LNCaP clone FGC (cell line): Measurements from ENCODE around the gene MYO1F.

ENCODE experiments used
- DNase-seq: peaks from one replicate; pipeline ENCODE4 v3.0.0-alpha.2; 2011; ENCODE audit warnings: low read depth
- H3K4me3 ChIP-seq: 2 replicates; pipeline ENCODE4 v1.5.1; 2011; ENCODE audit warnings: mild to moderate bottlenecking, low read depth, low read length, control low read depth
- CTCF ChIP-seq: IDR thresholded peaks from 2 replicates; pipeline ENCODE4 v1.5.1; 2012; ENCODE audit warnings: mild to moderate bottlenecking; ENCODE audit not compliant: control insufficient read depth, insufficient read depth; ENCODE audit errors: extremely low read depth

Gene MYO1F

DNA sequence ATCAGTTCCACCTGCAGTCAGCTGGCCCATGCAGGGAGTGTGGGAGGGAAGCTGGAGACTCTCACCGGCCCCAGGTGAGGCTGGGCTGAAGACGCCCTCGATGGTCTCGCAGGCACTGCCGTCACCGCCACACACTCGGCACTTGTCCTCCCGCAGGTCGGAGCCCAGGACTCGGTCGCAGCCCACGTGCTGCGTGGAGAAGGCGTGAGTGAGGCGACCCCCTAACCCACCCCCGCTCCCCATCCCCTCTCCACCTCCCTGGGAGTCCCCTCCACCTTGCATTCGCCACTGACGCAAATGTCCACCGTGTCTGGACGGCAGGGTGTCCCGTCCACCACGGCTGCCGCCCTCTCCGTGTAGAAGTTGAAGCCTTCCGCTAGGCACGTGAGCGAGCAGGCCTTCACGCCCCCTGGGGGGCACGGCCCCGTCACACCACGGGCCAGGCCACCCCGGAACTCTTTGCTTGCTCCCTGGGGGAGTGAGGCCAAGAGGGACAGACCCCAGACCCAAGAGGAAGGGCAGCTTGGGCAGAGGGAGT lies 12.0 kb upstream of the MYO1F start:
- no peak overlapping the region for H3K4me3 ChIP-seq
- no peak for TF ChIP-seq CTCF
- DNase-seq = no peak

DNA sequence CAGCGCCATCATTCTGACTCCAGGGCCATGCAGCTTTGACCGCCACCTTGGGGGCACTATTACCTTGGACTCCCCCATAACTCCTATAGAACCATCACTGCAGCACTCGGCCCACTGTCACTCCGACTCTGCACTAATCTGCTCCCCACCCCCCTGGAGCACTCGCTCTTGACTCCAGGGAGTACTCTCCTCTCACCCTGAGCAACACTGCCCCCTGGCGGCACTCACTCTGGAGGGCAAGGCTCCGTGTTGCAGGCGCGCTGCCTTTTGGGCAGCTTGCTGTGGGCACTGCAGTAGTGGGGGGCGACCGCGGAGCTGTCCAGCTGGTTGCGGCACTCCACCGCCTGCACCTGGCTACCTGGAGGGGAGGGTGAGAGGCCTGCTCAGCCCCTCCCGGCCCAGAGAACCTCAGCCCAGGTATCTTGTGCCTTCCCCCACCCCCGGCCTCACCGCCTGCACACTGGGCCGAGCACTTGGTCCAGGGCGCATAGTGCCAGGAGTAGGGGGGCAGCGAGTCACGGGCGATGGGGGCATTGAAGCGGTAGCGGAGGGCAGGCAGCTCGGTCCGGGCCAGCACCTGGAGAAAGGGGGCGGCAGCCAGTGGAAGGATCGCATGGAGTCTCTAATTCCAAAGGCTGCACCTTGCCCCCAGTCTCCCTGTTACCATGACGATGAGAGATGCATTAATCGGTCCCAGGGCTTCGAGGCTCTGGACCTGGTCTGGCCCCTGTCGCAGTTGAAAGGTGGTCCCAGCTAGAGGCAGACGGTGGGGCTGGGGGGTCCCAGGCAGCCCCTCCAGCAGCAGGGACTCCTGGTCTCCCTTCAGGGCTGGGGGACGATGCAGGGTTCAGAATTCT lies 8.9 kb upstream of the MYO1F start:
- peak; percentile 6 for DNase-seq

DNA sequence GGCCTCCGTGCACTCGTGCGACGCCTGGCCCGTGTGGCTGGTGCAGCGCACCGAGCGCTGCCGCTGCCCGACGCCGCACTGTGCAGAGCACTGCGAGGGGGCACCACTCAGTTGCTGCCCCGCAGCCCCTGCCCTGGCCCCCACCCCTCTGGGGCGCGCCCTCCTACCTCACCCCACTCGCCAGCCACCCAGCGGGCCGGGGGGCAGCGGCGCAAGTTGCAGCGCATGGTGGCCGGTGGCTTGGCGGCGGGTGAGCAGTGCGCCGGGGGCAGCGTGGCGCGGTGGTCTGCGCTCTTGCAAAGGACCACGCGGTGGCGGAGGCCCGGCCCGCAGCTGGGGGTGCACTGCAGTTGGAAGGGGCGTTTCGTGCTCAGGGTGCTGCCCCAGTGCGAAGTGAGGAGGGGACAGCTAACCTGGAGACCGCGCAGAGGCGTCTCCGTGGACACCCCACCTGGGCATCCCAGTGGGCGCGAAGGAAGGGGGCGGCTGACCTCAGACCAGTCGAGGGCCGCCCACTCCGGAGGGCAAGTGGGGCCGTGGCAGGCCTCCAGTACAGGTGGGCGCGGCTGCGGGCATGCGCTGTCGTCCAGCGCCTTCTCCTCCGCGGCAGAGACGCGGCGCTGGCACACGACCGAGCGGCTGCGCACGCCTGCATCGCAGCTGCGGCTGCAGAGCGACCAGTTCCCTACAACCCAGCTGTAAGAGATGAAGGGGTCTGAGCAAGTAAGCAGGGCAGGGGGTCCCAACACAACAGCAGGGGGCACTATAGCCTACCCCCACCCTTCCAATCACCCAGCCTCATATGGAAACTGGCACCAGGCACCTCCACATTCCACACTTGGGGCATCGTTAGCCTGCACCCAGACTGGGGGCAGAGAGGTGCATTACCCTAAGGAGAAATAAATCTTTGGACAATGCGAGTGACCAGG lies 8.0 kb upstream of the MYO1F start:
- no peak for TF ChIP-seq CTCF

More for the DNA sequence above, 8.9 kb upstream of the MYO1F start:
- H3K4me3 ChIP-seq = no peak overlapping the region
- peak; percentile 87 for TF ChIP-seq CTCF

GRCh38 chr19:8580710-8581281 lies 3.6 kb upstream of the MYO1F start:
- no peak overlapping the region for H3K4me3 ChIP-seq
- peak; percentile 11 for DNase-seq
- peak; percentile 100 for TF ChIP-seq CTCF

More for the DNA sequence above, 8.0 kb upstream of the MYO1F start:
- DNase-seq = no peak
- H3K4me3 ChIP-seq = no peak overlapping the region

DNA sequence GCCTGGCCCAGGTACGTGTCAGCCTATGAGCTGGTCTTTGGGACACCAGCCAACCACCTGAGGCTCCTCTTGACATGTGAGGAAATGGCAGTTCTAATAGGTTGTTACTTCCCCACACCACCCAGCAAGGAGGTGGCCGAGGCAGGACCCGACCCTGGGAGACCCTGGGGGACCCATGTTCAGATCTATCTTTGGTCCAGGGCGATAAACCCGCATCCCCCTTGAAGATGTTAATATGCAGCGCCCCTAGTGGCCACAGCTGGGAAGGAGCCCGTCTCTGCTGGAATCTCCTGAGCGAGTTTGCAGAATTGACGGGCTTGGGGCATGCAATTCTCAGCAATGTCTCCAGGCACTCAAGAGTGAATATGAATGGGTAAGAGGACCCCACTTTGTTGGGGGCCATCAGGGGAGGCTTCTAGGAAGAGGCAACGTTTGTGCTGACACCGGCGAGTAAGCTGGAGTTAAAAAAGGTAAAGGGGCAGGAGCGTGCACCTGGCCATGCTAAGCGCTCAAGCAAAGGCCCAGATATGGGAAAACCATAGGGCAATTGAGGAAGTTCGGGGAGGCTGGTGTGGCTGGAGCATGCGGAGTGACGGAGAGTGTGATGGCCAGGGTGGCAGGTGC lies 1.5 kb upstream of the MYO1F start:
- DNase-seq = peak; percentile 13
- TF ChIP-seq CTCF = peak; percentile 88
- H3K4me3 ChIP-seq = no peak overlapping the region

DNA sequence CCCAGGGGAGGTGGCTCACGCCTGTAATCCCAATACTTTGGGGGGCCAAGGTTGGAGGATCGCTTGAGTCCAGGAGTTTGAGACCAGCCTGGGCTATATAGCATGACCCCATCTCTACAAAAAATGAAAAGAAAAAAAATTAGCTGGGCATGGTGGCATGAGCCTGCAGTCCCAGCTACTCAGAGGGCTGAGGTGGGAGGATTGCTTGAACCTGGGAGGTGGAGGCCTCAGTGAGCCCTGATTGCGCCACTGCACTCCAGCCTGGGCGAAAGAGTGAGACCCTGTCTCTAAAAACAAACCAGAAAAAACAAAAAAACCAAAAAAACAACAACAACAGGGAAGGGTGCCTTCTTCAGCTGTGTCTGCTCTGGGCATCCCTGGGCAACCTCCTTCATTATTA lies 499 bp upstream of the MYO1F start:
- TF ChIP-seq CTCF = no peak
- DNase-seq = no peak
- H3K4me3 ChIP-seq = no peak overlapping the region
